AML-193 (cell line): ENCODE measurements around the gene STIMATE.

Experiments
- DNase-seq, 2 experiments: peaks; one replicate each; lab custom pipeline; 2025; lab: John Stamatoyannopoulos, UW

STIMATE gene

GRCh38 chr3:52791366-52791765, 106.0 kb downstream of the STIMATE start:
- DNase-seq: no peak

- DNase-seq: no peak
These were observed 106.6 kb downstream of the STIMATE start for GRCh38 chr3:52790741-52791140.

GRCh38 chr3:52790337-52790736, 107.0 kb downstream of the STIMATE start:
- DNase-seq: no peak

- DNase-seq: no peak
These were observed 107.7 kb downstream of the STIMATE start for GRCh38 chr3:52789746-52790040.

GRCh38 chr3:52788890-52789745, 108.2 kb downstream of the STIMATE start:
- DNase-seq: no peak

GRCh38 chr3:52787672-52788625, 109.4 kb downstream of the STIMATE start:
- no peak for DNase-seq

GRCh38 chr3:52787246-52787645, 110.1 kb downstream of the STIMATE start:
- DNase-seq: no peak
